ENCODE results near the gene TMEM143.
A peak's percentile ranks its signal among the peaks of the same experiment; 100 is the strongest.
"Not testable (repeated sequence)": the region's sequence is repeated elsewhere in the genome, so short reads cannot be mapped to it uniquely, and the experiment has no call there.

TMEM143 gene

DNA sequence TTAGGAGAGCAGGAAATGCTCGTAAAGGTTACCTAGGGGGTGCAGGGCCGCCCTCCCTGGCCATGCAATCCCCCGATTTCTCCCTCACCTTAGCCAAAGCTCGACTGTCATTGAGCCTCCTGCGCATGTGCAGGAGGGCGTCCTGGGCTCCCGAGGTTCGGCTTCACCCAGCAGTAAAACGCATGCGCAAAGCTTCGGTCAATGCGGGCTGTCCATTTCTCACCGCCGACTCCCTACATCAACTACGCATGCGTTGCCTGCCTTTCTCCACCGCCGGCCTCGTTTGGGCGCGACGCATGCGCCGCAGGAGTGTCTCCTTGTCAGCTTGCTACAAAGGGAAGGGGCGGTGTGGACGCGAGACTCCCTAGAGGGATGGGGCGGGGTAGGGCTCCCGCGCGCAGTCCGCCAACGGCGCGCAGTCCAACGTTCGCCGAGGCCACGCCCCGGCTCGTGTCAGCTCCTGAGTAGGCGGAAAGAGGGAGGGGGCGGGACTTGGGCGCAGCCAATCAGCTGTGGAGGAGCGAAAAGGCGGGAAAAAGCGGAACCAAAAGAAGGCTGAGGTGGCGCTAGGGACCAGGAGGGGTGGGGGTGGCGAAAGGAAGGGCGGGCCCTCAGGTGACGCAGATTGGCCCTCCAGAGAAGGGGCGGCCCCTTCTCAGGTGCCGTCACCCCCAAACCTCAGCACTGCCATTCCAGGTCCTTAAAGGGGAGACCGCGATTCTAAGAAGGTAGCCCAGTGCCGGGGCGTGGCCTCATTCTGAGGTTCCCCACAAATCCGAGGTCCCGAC lies at the start of gene TMEM143, which contains the start of gene SYNGR4:
Gene TMEM143 (minus strand): TSS at position 131 of the 788 bp plus-strand sequence. CDS start 20 bp downstream, at position 111.
Gene SYNGR4 (plus strand): TSS at position 558 of the 788 bp plus-strand sequence. CDS start 1,476 bp downstream, outside the sequence.
- peak; percentile 99 for DNase-seq

DNA sequence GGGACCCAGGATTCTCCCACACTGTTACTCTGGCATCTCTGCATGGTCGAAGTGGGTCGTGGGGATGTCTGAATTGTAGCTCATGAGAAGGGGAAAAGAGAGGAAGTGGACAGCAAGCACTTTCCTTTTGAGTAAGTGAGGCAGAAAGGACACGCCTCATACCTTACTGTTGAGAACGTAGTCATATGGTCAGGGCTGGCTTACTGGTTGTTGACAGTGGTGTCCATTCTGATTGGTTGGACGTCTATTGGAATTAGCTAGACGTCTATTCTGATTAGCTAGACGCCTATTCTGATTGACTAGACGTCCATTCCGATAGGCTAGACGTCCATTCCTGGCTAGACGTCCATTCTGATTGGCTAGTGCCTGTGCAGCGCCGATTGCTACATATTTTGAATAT lies 42.1 kb upstream of the TMEM143 start:
- no peak for DNase-seq

DNA sequence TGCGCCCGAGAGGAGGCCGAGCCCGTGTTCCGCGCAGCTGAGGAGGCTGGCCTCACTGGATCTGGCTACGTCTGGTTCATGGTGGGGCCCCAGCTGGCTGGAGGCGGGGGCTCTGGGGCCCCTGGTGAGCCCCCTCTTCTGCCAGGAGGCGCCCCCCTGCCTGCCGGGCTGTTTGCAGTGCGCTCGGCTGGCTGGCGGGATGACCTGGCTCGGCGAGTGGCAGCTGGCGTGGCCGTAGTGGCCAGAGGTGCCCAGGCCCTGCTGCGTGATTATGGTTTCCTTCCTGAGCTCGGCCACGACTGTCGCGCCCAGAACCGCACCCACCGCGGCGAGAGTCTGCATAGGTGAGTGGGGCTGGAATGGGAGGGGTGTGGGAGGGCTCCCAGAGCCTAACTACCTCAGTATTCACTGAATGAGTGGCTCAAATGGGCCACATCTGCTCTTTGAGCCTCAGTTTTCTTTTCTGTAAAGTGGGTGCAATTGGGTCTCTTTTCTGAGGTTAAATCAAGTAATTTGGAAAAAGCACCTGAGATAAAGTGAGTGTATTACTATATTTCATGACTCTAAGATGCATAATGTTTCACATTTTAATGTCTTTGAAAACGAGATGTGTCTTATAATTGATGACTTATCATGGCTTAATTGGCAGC lies 41.4 kb upstream of the TMEM143 start:
- no peak for DNase-seq

DNA sequence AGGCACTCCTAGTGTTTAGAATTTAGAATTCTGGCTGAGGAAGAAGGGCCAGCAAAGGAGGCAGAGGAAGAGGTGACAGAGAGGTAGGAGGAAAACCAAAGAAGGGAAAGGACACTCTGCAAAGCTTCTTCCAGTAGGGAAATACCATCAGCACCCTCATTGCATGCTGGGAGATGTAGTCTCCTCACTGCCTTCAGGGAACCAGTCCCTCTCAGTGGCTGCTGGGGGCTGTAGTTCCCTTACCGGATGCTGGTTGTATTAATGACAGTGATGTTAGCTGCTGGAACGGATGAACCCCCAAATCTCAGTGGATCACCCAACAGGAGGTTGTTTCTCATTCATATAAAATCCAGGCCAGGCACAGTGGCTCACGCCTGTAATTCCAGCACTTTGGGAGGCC lies 39.9 kb upstream of the TMEM143 start:
- DNase-seq, result peak; percentile 48

DNA sequence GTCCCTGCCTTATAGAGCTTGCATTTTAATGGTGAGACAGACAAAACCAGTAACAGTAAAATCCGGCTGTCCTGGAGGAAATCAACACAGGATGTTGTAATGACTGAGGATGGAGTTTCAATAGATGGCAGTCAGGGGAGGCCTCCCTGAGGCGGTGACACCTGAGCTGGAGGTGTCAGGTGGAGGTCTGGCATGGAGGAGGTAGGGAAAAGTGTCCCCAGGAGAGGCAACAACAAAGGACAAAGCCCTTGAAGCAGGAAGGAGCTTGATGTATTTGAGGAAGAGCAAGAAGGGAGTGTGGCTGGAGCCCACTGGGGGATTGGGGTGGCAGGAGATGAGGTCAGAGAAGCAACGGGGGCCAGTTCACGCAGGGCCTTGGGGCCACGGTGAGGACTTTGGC lies 37.5 kb upstream of the TMEM143 start:
- DNase-seq, result peak; percentile 65

DNA sequence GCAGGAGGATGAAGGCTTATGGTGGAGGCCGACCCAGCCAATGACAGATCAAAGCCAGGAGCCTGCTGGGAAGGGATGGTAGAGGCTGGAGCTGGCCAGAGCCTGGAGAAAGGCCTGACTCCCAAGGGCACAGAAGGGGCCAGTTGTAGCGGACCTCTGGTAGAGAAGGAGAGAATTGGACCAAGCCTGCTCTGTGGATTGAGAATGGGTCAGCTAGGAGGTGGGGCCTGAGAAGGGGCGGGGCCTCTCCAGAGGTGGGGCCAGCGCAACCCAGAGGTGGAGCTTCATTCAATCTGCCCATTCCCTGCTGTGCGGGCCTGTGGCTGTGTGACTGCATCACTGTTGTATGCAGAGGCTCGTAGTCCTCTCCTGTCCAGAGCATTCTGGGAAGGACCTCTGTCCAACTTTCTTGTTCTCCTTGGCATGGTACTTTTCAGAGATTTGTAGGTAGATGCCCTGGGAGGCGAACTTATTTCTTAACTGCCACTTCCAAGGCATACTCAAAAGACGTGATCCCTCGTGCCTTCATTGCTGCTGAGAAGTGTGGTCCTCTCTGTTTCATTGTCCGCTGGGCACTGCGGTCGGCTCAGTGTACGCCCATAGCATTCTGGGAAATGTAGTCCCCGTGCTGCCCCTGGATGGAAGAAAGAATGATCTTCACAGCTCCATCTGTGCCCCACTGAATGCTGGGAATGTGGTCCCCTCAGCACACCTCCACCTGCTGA lies 36.4 kb upstream of the TMEM143 start:
- DNase-seq, result peak; percentile 88

DNA sequence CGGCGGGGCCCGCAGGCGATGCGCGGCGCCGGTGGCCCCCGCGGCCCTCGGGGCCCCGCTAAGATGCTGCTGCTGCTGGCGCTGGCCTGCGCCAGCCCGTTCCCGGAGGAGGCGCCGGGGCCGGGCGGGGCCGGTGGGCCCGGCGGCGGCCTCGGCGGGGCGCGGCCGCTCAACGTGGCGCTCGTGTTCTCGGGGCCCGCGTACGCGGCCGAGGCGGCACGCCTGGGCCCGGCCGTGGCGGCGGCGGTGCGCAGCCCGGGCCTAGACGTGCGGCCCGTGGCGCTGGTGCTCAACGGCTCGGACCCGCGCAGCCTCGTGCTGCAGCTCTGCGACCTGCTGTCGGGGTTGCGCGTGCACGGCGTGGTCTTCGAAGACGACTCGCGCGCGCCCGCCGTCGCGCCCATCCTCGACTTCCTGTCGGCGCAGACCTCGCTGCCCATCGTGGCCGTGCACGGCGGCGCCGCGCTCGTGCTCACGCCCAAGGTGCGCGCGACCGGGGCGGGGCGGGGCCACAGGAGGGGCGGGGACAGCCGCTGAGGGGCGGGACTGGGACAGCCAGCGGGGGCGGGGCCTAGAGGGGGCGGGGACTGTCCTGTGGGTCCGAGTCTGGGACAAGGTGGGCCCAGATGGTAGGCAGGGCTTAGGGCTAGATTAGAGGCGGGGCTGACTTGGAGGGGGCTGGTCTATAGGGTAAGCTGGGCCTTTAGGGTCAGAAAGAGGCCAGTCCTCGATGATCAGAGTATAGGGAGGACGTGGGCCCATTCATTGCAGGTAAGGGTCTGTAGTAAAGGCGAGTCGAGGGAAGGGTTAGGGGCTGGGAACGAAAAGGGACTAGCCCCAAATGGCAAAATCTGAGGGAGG lies 34.9 kb upstream of the TMEM143 start:
- DNase-seq, result peak; percentile 92

DNA sequence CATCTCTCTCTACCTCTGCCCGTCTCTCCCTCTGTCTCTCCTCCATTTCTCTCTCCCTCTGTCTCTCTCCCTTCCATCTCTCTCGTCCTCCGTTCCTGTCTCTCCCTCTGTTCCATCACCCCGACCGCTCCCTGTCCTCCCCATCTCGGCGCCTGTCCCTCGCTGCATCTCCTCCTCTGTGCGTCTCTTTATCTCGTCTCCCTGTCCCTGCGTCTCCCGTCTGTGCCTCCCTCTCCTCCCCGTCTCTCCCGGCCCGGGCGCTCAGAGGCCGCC lies 34.3 kb upstream of the TMEM143 start:
- DNase-seq, result no peak

DNA sequence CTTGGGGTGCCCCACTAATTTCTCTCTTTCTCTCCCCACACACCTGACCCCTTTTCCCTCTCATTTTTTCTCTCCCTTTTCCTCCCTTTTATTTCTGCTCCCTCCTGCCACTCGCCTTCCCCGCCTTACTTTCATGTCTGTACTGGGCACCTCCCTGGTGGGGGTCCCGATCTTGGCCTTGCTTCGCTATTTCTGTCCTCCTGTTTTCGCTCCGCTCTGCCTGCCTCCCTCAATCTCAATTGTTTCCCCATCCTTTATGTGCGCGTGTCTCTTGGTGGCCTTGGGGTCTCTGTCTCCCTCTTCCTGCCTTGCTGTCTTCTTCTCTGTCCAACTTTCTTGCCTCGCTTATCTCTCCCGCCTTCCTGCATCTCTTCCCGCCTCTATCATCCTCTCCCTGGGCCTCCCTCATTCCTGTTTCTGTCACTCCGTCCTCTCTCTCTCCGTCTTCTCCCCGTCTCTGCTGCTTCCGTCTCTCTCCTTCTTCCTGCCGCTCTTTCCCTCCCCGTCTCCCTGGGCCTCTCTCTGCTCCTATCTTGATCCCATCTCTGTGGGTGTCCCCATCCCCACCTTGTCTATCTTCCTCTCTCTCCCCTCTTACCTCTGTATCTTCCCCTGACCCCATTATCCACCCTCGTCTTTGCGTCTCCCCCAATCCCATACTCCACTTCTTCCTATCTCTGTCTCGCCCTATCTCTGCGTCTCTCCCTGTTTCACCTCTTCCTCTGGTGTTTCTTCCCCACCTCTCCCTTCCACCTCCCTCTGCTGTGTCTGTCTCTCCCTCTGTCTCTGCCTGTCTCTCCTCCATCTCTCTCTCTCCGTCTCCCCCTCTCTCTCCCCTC lies 33.7 kb upstream of the TMEM143 start:
- DNase-seq, result no peak

DNA sequence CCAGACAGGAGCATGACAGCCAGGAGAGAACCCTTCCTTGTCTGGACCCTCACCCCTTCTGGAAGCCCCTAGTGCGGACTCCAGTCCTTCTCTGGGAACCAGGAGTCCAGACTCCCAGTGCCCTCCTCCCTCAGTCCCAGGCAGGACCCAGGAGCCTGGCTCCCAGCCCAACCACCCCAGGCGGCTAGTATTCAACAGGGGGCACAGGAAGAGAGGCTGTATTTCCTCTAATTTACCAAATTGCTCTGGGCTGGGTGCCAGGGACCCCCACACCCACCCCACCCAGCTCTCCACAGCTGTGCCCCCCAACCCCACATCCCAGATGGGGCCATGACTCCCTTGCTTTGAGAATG lies 33.1 kb upstream of the TMEM143 start:
- DNase-seq, result no peak

DNA sequence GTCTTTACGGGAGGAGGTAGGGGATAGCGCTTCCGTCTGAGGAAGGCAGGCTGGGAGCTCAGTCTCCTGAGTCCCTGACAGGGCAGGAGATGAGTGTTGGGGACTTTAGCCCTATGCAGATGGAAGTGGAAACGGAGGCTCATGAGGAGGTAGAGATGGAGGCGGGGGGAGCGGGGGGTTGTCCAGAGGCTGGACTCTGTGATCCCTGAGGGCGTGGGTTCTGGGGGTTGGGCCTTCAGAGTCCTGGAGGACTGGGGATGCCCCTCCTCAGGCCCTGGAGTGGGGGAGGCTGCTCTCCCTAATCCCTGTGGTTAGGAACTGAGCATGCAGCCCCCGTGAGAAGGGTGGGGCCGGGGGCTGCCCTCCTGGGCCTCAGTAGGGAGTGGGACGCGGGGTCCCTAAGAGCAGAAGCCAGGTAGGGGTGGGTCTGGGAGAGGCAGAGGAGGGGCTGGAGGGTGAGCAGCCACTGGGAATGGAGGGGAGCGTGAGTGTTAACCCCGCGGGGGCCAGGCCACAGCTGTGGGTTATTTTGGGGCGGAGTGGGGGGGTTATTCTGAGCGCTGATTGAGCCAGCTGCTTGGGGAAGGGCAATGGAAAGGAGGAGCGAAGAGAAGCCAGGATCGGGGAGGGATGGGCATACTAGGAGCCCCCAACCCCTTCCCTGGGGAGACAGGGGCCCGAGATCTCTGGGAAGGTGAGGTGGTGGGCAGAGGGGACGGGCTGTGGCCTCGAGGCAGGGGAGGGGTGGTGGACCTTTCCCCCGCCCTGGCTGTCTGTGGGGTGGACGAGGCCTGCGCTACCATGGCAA lies 32.5 kb upstream of the TMEM143 start:
- no peak for DNase-seq

DNA sequence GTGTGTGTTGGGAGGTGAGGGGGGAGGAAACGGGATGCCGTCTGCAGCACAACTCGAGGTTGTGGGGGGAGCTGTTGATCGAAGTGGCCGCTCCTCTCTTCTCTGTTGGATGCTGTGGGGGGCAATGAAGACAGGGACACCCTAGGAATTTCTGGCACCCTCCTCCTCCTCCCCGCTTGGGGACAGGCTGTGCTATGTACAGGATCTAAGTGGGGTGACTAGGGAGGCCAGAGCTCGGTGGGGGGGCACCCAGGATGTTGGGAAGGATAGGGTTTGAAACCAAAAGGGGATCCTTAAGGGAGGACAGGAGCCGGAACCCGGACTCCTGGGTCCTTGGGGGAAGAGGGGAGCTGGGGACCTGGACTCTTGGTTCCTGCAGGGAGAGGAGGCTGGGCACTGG lies 31.8 kb upstream of the TMEM143 start:
- DNase-seq, result no peak

DNA sequence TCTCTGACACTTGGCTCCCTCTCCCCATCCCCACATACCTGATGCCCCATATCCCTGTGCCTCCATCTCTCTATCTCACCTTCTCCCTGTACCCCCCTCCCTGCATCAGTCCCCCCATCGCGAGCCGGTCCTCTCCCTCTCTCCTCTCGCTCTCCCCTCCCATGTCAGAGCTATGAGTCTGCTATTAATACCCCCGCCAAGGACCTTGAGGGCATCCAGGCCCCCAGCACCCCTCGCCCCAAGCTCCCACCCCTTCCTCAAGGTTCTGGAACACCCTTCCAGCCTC lies 31.4 kb upstream of the TMEM143 start:
- DNase-seq, result no peak

DNA sequence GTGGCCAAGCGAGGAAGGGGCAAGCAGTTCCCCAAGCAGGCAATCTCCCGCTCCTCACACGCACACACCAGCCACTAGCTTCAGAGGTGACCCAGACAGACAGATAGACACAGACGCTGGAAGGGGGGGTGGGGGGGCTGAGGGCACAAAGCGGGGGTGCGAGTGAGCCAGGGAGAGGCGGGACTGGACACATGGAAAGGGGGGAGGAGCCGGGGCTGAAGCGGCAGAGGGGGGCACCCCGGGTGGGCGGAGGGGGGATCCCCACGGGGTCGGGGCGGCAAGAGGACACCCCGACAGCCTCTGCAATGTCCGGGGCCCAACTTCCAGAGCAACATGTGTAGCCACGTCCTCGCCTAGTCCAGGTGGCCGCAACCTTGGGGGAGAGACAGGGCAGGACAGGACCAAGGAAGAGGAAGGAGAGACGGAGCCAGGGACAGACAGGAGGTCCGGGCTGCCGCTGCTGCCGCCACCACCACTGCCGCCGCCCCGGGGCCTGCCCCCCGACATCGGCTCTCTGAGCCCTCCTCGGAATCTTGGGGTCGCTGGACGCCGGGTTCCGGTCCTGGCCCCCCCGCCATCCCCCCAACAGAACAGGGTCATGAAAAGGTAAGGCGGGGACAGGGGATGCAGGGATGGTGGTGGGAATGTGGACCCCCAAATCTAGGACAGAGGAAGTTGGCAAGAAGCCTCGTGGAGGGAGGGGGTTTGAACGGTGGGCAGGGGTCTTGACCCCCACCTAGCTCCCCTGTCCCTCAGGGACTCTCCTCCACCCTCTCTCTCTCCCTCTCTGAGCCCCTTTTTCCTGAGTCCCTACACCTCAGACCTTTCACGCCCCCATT lies 30.8 kb upstream of the TMEM143 start:
- no peak for DNase-seq

DNA sequence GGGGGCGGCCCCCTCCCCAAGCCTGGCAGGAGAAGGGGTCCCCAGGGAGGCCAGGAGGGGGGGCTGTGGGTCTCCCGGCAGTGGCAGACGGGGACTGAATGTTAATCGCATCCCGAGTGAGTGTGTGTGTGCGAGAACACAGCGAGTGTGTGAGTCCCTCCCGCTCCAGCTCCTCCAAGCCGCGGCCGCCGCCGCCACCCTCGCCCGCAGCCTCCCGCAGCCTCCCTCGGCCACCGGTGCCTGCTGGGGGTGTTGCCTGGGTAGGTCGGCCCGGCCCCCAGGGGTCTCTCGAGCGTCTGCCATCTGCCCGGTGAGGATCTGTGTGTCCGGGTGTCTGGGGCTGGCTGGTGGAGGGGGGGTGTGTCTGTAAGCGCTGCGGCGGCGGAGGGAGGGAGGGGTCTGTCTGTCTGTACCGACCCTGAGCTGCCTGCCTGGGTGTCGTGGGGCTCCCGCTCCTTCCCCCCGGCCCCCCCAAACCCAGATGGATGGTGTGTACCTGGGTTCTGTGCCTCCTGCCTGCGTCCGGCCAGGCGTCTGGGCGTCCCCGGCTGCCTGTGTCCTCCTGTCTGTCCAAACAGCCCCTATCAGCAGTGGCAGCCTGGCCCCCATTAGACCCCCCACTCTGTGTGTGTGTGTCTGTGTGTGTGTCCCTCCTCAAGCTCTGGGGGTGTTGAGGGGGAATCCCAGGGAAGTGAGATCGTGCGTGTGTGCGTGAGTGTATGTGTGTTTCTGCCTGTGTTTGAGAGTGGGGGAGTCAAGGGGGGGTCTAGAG lies 30.0 kb upstream of the TMEM143 start, which contains the start of gene GRIN2D:
Gene GRIN2D (plus strand): TSS at position 110 of the 772 bp plus-strand sequence. CDS start 4,725 bp downstream, outside the sequence.
- DNase-seq, result no peak

DNA sequence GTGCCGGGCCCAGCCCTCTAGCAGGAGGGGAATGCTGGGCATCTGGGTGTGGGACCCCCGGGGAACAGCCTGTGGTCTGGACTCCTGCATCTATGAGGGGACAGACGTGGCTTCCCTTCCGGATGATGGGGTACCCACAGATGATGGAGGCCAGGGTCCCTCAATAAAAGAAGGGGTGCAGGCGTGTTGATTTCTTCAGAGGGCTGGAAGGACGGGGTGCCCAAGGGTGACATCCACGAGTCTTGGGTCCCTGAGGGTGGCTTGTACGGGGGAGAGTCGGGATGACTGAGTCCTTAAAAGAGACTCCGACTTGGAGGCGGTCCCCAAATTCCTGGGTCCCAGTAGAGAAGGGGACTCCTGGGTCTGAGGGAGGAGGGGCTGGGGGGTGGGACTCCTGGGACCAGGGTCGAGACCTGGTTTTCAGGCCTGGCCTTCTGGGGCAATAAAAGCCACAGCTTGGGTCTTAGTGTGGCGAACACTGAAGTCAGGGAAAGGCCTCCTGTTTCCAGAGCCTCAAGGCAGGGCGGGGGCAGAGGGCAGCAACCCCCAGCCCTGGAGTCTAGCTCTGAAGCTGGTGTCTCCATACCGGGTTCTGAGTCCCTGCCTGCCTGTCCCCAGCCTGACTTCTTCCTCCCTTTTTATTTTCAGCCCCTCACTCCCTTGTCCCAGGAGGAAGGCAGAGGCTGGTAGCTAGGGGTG lies 29.3 kb upstream of the TMEM143 start:
- no peak for DNase-seq

DNA sequence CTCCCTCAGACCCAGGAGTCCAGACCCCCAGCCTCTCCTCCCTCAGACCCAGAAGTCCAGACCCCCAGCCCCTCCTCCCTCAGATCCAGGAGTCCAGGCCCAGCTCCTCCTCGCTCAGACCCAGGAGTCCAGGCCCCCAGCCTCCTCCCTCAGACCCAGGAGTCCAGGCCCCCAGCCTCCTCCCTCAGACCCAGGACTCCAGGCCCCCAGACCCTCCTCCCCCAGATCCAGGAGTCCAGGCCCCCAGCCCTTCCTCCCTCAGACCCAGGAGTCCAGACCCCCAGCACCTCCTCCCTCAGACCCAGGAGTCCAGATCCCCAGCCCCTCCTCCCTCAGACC lies 28.2 kb upstream of the TMEM143 start:
- DNase-seq, result not testable (repeated sequence)

DNA sequence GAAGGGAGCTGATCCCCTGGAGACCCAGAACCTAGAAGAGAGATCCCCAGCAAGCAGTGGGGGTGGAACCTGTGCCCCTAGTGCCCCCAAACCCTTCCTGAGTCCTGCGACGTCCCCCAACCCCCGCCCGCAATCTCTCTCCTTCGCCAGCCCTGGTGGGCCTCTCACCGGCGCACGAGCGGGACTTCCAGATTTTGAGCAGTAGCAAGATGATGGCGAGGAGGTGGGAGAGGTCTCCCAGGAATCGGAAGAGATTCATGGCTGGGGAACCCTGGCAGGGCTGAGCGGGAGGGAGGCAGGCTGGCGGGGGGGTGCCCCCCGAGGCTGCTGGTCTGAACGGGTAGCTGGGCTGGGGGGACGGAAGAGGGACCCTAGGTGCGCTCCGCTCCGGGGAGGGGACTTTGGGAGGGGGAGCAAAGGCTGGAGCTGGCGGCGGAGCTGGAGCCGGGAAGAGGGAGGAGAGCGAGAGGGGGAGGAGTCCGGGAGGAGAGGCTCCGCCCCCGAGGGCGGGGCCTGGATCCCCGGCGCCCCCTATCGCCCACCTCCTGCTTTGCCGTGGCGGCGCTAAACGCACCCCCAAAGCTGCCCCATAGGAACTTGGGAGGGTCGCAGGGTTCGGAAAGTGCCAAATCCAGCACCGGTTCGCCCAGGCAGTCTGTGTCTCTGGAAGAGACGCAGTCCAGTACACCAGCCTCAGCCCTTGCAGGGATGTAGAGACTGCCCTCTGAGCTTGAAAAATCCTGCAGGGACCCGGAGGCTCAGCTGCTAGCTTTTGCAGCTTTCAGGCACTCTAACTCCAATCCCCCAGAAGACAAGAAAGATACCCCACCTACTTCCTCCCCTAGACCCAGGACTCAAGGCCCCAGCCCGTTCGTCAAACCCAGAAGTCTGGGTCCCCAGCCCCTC lies 27.6 kb upstream of the TMEM143 start, which contains the start of gene KDELR1:
Gene KDELR1 (minus strand): TSS at position 452 of the 906 bp plus-strand sequence. CDS start 193 bp downstream, at position 259.
- no peak for DNase-seq

Measured in NCI-H2029 (cell line).